HG03175 (cell line): ENCODE results near the gene PCDH1.
A peak's percentile ranks its signal among the peaks of the same experiment; 100 is the strongest.
"Not testable (repeated sequence)": the region's sequence is repeated elsewhere in the genome, so short reads cannot be mapped to it uniquely, and the experiment has no call there.

Experiments
- ATAC-seq: cut with Tn5 transposase; IDR thresholded peaks from one replicate; pipeline ENCODE4 v1.9.1; 2021; ENCODE audit warnings: mild to moderate bottlenecking, moderate library complexity; ENCODE audit not compliant: unreplicated experiment

PCDH1 gene

GRCh38 chr5:141839015-141839513, 39.1 kb downstream of the PCDH1 start:
- ATAC-seq, result no peak

GRCh38 chr5:141838326-141839014, 39.7 kb downstream of the PCDH1 start:
- no peak for ATAC-seq

DNA sequence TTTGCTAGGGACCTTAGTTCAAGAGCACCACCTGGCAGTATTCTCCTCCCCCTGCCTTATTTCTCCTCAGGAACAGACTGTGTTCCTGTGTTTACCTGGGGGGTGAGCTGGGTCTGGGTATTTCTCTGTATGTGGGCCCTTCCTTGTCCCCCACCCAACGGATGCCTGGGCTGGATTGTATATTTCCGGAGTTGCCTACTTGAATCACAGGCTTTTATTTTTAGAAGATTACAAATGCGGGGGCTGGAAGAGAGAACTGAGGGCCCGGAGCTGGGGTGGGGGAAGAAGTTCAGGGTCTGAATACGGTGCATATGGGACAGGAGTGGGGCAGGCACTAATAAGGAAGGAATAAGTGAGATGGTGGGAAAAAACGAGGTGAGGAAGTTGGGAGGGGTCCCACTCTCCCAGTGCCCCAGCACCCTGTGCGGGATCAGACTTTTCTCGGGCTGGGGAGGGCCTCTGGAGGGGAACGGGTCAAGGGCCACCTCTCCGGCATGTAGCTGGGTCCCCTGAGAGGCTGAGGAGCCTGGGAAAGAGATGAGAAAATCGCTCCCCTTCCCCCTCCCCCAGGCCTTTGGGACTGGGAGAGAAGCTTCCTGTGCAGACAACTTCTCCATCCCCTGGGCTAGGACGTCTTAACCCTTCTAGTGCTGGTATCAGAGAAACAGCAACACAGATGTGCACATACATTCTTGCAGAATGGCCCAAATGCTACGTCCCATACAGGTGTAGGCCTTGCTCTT, 42.1 kb downstream of the PCDH1 start:
- ATAC-seq, result no peak

GRCh38 chr5:141834331-141834730, 43.9 kb downstream of the PCDH1 start:
- ATAC-seq, result no peak

- ATAC-seq, result no peak
These were observed 46.1 kb downstream of the PCDH1 start for GRCh38 chr5:141832131-141832530.

GRCh38 chr5:141828162-141828561, 50.0 kb downstream of the PCDH1 start:
- ATAC-seq, result no peak

DNA sequence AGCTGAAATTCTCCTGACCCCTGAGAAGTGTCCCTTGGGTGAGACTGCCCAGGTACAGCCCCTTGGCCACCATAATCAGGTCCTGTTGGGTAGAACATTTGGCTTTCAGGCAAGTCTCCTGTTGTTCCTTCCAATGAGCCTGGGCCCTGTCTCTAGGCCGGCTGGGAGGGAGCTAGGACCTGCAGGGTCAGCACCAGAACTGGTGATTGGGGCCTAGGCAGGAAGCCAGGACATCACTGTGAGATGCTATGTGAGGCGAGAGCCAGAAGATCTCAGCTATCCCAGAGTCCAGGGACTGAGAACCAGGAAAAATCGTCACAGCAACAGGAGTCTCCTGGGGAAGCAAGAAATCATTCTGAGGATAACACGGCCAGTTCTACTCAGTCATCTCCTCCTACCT, 51.5 kb downstream of the PCDH1 start:
- no peak for ATAC-seq

- no peak for ATAC-seq
These were observed 52.2 kb downstream of the PCDH1 start for GRCh38 chr5:141825791-141826560.

DNA sequence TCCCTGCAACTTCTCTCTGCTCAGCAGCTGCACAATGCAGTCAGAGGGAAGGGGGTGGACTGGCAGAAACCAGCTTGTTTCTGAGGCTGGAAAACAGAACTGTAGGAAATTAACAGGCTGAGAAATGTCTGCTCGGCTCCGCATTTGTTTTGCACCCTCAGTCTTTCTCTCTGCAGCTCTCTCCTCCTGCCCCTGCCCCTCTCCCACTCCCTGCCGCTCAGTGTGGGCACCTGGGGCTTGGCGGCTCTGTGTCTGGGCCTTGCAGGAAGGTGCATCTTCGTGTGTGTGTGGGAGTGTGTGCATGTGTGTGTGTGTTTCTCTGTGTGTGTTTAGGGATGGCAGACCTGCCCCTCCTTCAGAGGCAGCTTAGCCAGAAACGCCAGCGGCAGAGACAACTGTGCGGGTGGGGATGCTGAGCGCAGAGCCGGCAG, 53.0 kb downstream of the PCDH1 start:
- no peak for ATAC-seq

GRCh38 chr5:141824717-141825116, 53.5 kb downstream of the PCDH1 start:
- no peak for ATAC-seq

- ATAC-seq, result no peak
These were observed 55.2 kb downstream of the PCDH1 start for GRCh38 chr5:141823056-141823455.

GRCh38 chr5:141822144-141822543, 56.1 kb downstream of the PCDH1 start:
- no peak for ATAC-seq

GRCh38 chr5:141821430-141821925, 56.7 kb downstream of the PCDH1 start:
- no peak for ATAC-seq

- ATAC-seq, result not testable (repeated sequence)
These were observed 57.5 kb downstream of the PCDH1 start for GRCh38 chr5:141820686-141821085.

DNA sequence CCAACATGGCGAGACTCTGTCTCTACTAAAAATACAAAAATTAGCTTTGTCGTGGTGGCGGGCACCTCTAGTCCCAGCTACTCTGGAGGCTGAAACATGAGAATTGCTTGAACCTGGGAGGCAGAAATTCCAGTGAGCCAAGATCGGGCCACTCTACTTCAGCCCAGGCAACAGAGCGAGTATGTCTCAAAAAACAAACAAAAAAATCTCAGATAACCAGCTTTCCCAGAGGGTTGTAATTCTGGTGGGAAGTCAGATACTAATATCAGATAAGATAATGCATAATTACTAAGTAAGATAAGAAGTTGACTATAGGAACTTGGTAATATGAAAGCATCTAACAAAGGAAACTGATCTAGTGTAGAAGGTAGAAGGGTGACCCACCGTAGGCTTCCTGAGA, 60.6 kb downstream of the PCDH1 start:
- ATAC-seq, result no peak

GRCh38 chr5:141816598-141817399, 61.4 kb downstream of the PCDH1 start:
- no peak for ATAC-seq

GRCh38 chr5:141815796-141816180, 62.4 kb downstream of the PCDH1 start:
- no peak for ATAC-seq

DNA sequence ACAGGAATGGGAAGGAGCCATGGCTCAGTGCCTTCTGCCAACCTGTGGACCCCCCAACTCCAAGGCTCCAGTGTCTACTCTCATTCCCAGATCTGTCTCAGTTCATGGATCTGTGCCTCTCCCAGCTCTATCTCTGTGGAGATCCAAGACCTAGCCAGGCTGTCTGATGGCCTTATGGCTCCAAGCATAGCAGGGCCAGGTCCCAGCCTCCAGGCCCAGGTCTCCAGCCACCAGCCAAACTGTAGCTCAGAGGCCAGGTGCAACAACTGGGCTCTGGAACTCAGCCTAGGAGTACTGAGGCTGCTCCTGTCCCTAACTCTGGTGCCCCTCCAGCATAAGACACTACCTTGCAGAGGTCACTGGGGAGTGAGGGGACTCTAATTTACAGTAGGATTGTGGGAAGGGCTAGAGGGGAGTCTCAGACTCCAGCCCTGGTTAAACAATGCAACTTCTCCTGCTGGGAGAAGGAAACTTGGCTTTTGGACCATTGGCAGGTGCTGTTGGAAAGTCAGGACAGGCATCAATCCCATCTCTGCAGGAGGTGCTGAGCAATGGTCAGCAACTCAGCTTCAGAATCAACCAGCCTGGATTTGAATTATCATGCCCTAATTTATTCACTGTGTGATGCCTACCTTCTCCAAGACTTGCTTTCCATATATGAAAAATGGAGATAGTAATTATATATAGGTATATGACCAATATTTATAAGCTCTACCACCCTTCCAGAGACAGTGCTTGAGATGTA, 63.0 kb downstream of the PCDH1 start:
- no peak for ATAC-seq

DNA sequence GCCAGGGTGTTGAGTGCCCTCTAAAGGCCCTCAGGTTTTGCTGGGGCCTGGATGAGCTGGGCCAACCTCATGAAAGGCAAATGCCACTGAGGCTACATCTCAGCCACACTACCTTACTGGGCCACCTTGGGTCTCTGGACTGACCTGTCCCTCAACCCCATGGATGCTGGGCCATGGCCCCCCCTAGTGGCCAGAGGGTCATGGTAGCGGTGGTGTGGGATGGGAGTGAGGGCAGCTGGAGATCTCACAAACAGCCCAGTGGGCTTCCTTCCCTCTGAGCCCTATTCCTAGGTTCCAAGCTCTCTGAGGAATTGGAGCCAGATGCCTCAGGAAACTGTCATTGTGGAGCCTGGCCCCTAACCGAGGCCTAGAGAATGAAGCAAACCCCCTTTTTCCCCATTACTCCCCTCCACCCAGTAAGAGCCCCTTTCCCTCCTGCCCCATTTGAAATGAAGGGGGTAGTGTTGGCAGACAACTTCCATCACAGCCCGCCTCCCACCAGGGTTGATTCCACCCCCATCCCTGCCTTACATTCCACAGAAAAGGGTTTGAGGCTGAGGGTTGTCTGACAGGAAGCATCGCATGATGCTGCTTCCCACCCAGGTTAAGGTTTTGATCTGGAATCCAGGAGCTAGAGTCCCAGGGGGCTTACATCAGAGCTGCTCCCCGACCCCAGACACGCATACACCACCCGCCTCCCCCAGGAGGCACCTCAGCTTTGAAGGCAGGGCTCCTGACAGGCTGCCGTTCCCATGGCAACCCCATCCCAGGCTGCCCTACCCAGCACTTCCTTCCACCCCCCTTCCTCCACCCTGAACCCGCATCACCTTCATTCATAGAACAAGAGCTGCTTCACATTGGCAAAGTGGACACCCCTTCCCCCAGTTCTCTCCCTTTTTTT, 63.9 kb downstream of the PCDH1 start:
- peak; percentile 44 for ATAC-seq
